Skeletal muscle cell (primary cell): Measurements from ENCODE around the gene GALNT1.
A peak's percentile ranks its signal among the peaks of the same experiment; 100 is the strongest.

Experiments used
- DNase-seq: peaks from one replicate; pipeline ENCODE4 v3.0.0-alpha.2; 2010; ENCODE audit warnings: low read depth
- H3K4me3 ChIP-seq: 2 replicates; pipeline ENCODE4 v1.5.1; 2011; ENCODE audit warnings: low read depth, mild to moderate bottlenecking, control low read depth, low read length, moderate library complexity

Gene GALNT1

GRCh38 chr18:35697869-35698268 lies 116.3 kb downstream of the GALNT1 start:
- no peak for DNase-seq
- no peak overlapping the region for H3K4me3 ChIP-seq

GRCh38 chr18:35703043-35703688 lies 121.6 kb downstream of the GALNT1 start:
- DNase-seq: no peak

DNA sequence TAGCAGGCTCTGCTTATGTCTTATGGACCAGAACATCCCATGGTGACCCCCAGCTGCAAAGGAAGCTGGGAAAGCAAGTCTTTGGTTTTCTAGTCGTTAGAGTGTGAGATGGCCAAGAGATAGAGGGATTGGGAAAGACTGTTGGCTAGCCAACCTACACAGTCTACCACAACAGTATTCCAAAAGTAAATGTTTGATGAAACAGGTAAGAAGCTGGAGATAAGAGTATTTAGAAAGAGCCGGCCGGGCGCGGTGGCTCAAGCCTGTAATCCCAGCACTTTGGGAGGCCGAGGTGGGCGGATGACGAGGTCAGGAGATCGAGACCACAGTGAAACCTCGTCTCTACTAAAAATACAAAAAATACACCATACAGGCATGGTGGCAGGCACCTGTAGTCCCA lies 124.4 kb downstream of the GALNT1 start:
- no peak for DNase-seq

More at GRCh38 chr18:35703043-35703688, 121.6 kb downstream of the GALNT1 start:
- no peak overlapping the region for H3K4me3 ChIP-seq

GRCh38 chr18:35707247-35707646 lies 125.7 kb downstream of the GALNT1 start:
- no peak for DNase-seq

More for the DNA sequence above, 124.4 kb downstream of the GALNT1 start:
- no peak overlapping the region for H3K4me3 ChIP-seq

GRCh38 chr18:35707674-35708073 lies 126.1 kb downstream of the GALNT1 start:
- DNase-seq: no peak
- no peak overlapping the region for H3K4me3 ChIP-seq

More at GRCh38 chr18:35707247-35707646, 125.7 kb downstream of the GALNT1 start:
- no peak overlapping the region for H3K4me3 ChIP-seq

DNA sequence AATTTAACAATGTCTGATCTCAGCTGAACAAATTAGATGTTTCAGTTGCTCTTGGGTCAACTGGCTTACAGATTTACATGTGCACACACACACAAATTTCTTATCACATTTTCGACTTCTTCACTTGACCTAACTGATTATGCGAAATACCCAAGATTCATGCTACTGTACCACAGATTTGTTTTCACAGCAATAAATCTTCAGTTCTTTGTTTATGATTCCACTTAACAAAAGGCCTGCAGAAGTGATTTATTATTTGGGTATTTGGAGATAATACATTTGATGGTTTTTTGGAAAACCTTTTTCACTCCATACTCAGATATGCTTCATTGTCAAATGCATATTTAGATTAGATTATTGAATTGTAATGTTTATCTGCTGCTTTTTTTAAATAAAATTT lies 129.0 kb downstream of the GALNT1 start:
- no peak for DNase-seq
- no peak overlapping the region for H3K4me3 ChIP-seq

DNA sequence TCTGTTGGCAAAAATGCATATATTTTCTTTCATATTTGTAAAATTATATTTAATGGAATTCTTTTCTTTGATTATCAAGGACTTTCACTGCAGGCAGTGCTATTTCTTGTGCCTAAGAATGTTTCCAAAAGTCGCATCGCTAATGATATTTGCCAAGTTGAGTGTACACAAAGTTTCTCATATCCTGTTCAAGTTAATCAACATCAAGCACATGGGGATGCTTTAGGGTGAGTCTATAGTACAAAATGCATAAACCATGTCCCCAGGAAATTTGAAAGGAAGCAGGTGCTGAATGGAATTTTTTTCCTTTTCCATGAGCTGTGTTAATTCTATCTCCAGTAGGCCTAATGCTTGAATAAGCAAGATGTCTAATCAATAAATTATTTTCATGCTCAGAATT lies 129.7 kb downstream of the GALNT1 start:
- no peak overlapping the region for H3K4me3 ChIP-seq
- DNase-seq: no peak

DNA sequence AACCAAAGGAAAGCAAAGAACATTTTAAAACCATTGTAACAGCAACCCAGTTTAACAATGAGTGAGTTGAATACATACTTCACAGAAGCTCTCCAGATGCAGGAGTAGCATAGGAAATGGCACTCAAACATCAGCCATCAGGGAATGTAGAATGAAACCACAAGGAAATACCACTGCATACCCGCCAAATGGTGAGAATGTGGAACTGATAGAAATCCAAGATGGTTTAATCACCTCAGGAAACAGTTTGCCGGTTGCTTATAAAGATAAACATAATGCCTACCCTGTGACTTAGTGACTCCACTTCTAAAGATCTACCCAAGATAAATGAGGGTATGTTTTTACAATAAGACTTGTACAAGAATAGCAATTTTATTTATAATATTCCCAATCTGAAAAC lies 132.0 kb downstream of the GALNT1 start:
- no peak for DNase-seq
- no peak overlapping the region for H3K4me3 ChIP-seq

- no peak for DNase-seq
- H3K4me3 ChIP-seq: no peak overlapping the region
These were observed 133.0 kb downstream of the GALNT1 start for GRCh38 chr18:35714539-35714938.

- no peak overlapping the region for H3K4me3 ChIP-seq
- no peak for DNase-seq
These were observed 133.6 kb downstream of the GALNT1 start for GRCh38 chr18:35715139-35715538.

DNA sequence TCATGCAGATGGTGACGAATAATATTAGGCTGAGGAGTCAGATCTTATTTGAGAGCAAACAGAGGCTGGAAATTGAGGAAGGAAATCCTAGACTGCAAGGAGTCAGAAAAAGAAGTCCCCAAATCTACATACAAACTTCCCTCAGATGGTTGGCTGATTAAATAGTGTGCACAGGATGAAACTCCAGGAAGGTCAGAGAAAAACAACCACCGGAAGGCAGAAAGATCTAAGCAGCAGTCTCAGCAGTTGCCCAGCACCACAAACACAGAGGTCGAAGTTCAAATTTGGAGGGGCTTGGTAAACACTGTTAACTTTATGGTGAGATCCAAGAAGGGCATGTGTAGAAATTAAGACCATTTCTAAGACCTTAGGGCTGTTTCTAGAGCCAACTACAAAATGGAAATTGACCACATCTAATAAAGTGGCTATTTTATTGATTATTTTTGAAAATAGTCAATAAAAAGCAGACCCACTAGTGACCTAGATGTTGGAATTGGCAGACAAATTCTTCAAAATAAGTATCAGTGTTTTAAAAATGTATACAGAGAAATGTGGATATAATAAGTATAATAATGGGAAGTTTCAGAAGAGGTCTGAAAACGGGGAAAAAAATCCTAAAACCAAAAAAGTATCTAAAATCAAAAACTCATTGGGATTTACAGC lies 134.8 kb downstream of the GALNT1 start:
- DNase-seq: no peak
- H3K4me3 ChIP-seq: no peak overlapping the region

DNA sequence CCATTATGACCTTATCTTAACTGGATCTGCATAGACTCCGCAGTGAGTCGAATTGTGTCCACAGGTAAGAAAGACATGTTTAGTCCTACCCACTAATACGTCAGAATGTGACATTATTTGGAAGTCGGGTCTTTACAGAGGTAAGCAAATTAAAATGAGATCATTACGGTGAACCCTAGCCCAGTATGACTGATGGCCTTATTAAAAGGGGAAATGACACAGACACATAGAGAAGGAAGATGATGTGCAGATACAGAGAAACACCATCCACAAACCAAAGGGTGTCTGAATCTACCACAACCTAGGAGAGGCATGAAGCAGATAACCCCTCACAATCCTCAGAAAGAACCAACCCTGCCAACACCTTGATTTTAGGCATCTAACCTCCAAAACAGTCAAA lies 135.6 kb downstream of the GALNT1 start:
- DNase-seq: no peak
- H3K4me3 ChIP-seq: no peak overlapping the region

DNA sequence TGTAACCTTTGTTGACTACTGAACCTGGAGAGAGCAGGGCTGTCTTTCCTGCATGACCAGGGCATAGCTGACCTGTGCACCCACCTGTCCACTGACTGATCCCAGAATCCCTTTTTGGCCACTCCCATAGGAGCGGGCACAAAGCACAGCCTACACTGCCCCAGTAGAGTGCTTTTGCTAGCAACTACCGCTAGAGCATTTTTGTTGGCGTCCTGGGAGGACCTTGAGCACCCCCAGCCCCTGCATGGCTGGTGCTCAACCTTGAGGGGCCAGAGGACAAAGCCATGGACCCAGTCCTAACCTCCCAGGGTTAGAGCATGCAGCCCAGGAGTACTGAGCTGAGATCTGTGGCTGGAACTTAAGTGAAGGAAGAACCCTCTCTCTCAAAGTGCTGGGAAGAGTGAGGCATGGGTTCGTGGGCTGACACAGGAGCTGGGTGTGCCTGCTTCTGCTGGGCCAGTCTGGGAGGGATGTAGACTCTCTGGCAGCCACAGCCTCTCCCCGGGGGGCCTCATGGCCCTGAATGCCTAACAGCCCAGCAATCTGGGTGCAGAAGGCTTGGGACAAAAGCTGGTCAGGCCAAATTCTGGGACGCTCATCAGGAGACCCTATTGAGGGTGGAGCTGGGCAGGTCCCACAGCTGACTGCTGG lies 140.0 kb downstream of the GALNT1 start:
- no peak for DNase-seq
- no peak overlapping the region for H3K4me3 ChIP-seq

- DNase-seq: no peak
These were observed 147.1 kb downstream of the GALNT1 start for GRCh38 chr18:35728676-35729075.

GRCh38 chr18:35729991-35730668 lies 148.6 kb downstream of the GALNT1 start:
- peak overlapping the region; percentile 7 for H3K4me3 ChIP-seq

More at GRCh38 chr18:35728676-35729075, 147.1 kb downstream of the GALNT1 start:
- H3K4me3 ChIP-seq: no peak overlapping the region

GRCh38 chr18:35730691-35731370 lies 149.3 kb downstream of the GALNT1 start:
- H3K4me3 ChIP-seq: peak overlapping the region; percentile 7
- no peak for DNase-seq

More at GRCh38 chr18:35729991-35730668, 148.6 kb downstream of the GALNT1 start:
- DNase-seq: no peak

DNA sequence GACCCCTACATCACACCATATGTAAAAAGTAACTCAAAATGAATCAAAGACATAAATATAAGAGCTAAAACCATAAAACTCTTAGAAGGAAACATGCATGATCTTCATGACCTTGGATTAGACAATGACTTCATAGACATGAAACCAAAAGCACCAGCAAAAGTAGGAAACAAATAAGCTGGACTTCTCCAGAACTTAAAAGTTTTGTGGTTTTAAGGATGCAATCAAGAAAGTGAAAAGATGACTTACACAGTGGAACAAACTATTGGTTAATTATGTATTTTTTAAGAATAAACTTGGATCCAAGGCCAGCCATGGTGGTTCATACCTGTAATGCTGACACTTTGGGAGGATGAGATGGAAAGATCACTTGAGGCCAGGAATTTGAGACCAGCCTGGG lies 150.2 kb downstream of the GALNT1 start:
- no peak for DNase-seq
- no peak overlapping the region for H3K4me3 ChIP-seq

GRCh38 chr18:35732162-35732561 lies 150.6 kb downstream of the GALNT1 start:
- DNase-seq: no peak
- no peak overlapping the region for H3K4me3 ChIP-seq

DNA sequence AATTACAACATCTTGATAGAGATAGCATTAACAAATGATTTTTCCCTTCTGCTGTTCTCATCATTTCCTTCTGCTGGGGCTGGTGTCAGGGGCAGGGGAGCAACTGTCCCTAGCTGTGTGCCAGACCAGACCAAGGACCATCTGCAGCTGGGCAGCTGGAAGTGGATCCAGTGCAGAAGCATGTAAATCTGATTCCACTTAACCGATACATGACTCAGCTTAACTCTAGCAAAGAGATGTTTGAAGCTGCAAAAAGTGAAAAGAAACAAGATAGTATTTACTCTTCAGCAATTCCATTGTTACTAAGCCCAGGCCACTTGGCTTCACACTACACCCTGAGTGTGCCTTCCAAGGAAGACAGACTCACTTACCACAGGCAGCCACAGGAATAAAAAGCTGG lies 151.1 kb downstream of the GALNT1 start:
- peak; percentile 28 for DNase-seq
- no peak overlapping the region for H3K4me3 ChIP-seq

DNA sequence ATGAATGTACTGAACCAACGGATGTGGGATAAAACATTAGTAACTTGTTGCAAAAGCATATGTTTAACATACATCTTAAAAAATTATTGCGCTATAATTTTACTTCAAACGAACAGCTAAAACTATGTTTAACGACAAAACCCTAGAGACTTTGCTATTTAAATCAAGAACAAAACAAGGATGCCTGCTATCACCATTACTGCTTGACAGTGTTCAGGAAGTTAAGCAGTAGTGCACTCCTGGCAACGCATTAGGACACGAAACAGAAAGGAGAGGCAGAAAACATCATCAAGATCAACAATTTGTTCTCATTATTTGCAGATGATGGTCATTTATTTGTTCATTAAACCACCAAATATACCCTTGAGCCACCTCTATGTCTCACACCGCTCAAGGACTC lies 151.9 kb downstream of the GALNT1 start:
- H3K4me3 ChIP-seq: no peak overlapping the region
- no peak for DNase-seq
